ENCODE data around the gene KBTBD13.

GRCh38 chr15:65027593-65027992, 49.0 kb upstream of the KBTBD13 start:
- TF ChIP-seq, protein P1, sequence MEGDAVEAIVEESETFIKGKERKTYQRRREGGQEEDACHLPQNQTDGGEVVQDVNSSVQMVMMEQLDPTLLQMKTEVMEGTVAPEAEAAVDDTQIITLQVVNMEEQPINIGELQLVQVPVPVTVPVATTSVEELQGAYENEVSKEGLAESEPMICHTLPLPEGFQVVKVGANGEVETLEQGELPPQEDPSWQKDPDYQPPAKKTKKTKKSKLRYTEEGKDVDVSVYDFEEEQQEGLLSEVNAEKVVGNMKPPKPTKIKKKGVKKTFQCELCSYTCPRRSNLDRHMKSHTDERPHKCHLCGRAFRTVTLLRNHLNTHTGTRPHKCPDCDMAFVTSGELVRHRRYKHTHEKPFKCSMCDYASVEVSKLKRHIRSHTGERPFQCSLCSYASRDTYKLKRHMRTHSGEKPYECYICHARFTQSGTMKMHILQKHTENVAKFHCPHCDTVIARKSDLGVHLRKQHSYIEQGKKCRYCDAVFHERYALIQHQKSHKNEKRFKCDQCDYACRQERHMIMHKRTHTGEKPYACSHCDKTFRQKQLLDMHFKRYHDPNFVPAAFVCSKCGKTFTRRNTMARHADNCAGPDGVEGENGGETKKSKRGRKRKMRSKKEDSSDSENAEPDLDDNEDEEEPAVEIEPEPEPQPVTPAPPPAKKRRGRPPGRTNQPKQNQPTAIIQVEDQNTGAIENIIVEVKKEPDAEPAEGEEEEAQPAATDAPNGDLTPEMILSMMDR (IDR thresholded peaks at IDR 0.05 in 4 of 5, conservative IDR thresholded peaks at IDR 0.05 in 1 of 5) = no peak
- no peak for TF ChIP-seq POLR2A (IDR thresholded peaks at IDR 0.05)

All from gastrocnemius medialis (tissue), 4 donors.